HG02763 (cell line): Measurements from ENCODE around the gene PLEKHA1.
A peak's percentile ranks its signal among the peaks of the same experiment; 100 is the strongest.

ENCODE experiments used
- ATAC-seq: cut with Tn5 transposase; IDR thresholded peaks from one replicate; pipeline ENCODE4 v1.9.1; 2021; ENCODE audit warnings: mild to moderate bottlenecking, moderate library complexity; ENCODE audit not compliant: unreplicated experiment

Gene PLEKHA1

DNA sequence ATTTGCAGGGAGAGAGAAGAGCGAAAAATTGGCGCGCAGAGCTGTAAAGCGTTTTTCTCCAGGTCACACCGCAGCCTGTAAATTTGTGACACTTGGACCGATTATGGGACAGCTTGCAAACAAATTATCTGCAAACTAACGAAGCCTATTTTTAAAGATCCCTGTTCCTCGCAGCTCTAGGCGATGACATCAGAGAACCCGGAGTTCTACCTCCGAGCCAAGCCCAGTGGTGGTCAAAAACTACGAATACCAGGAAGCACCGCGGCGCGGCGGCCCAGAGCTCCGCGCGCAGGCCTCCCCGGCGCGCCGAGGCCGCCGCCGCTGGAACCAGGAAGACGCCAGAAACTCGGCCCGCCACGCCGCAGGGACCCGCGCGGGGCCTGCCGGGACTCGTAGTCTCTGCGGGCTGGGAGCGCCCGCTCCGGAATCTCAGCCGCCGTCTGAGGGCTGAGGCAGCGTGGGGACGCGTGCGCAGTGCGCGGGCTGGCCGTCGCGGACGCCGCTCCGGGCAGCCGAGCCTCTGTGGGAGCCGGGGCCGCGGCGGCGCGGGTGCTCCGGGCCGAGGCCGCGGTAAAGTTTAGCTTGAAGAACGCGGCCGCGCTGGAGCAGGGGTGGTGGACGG, at the start of gene PLEKHA1:
Gene PLEKHA1 (plus strand): TSS at position 472 of the 622 bp plus-strand sequence. CDS start 18,493 bp downstream, outside the sequence.
- peak; percentile 86 for ATAC-seq

DNA sequence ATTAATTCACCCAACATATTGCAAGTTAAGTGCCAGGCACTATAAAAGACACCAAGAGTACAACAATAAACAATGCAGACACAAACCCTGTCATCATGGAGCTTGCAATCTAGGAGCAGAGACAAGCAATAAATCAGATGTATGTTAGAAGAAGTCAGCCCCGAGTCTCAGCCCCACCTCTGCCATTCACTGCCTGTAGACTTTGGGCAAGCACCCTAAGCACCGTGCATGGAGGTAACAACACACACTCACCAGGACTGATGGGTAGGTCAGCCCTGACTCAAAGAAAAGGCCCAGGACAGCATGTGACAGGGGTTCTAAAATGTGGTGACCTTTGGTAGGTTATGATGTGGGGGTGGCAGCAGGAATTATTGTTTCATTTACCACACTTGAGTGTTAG, 49.3 kb upstream of the PLEKHA1 start:
- no peak for ATAC-seq

GRCh38 chr10:122326385-122326784, 48.1 kb upstream of the PLEKHA1 start:
- ATAC-seq, result no peak

GRCh38 chr10:122326806-122327205, 47.7 kb upstream of the PLEKHA1 start:
- ATAC-seq, result no peak

- no peak for ATAC-seq
These were observed 47.0 kb upstream of the PLEKHA1 start for GRCh38 chr10:122327237-122328206.

DNA sequence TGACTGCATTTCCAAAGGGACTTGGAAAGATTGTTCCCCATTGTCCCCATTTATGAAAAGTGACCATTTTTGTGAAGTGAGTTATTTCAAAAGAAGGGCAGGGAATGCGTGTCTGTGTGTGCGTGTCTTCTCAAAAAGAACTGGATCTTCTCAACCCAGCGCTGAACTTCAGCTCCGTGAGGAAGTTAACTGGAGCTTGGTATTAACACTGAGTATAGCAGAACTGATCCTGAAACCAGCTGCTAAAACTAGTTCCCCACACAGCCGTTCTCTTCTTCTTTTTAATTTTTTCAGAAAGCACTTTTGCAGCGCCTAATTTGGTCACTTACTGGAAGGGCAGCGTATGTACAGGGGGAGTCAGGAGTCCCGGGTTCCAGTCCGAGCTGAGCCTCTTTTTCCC, 45.8 kb upstream of the PLEKHA1 start:
- no peak for ATAC-seq

DNA sequence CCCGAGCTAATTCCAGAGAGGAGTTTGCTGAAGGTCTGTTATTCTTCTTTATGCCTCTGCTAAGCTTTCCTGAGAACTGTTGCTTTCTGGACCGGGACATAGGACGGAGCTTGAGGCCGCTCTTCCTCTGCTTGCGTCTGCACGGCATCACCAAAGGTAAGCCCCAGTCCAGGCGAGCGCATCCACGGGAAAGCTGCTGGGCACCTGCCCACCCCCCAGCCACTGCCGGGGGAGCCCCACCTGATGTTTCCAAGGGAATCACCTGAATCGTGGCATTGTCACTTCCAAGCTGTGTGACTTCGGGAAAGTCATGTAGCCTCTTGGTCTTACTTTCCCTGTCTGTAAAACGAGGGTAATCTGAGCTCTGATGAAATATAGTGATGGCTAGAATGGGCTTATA, 45.1 kb upstream of the PLEKHA1 start:
- ATAC-seq, result no peak

- no peak for ATAC-seq
These were observed 43.4 kb upstream of the PLEKHA1 start for GRCh38 chr10:122331100-122331499.

GRCh38 chr10:122331615-122332446, 42.7 kb upstream of the PLEKHA1 start:
- ATAC-seq, result no peak

DNA sequence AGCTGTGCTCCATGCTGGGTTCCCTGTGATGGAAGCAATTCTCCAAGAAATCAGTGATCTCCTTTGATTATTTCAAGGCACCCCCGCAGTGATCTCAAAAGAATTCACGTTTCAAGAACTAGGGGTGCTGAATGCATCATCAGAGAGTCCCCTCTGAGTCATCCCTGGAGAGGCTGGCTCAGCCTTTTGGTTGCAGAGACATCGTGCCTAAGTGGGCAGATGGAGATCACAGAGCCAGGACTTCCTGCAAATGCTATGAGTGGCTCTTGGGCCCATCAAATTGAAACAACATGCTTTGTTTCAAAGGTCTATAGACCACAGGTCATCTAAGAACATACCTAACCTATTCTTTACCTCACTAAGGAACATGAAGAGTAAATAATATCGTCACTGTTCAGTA, 41.5 kb upstream of the PLEKHA1 start:
- no peak for ATAC-seq

DNA sequence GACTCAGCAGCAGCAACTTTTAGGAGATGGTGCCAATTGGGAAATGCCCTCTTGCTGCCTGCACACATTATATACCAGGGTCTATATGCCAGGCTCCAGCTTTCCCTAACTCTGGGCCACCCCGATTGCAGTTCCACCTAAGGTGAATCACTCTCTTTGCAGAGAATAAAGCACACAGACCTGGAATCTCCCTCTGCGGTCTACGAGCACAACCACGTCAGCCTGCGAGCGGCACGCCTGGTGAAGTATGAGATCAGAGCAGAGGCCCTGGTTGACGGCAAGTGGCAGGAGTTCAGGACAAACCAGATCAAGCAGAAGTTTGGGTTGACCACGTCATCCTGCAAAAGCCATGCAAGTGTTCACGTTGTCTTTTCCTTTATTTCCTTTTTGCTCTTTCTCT, 38.2 kb upstream of the PLEKHA1 start:
- no peak for ATAC-seq

GRCh38 chr10:122336961-122337360, 37.5 kb upstream of the PLEKHA1 start:
- no peak for ATAC-seq

GRCh38 chr10:122338609-122339441, 35.7 kb upstream of the PLEKHA1 start:
- ATAC-seq, result no peak

DNA sequence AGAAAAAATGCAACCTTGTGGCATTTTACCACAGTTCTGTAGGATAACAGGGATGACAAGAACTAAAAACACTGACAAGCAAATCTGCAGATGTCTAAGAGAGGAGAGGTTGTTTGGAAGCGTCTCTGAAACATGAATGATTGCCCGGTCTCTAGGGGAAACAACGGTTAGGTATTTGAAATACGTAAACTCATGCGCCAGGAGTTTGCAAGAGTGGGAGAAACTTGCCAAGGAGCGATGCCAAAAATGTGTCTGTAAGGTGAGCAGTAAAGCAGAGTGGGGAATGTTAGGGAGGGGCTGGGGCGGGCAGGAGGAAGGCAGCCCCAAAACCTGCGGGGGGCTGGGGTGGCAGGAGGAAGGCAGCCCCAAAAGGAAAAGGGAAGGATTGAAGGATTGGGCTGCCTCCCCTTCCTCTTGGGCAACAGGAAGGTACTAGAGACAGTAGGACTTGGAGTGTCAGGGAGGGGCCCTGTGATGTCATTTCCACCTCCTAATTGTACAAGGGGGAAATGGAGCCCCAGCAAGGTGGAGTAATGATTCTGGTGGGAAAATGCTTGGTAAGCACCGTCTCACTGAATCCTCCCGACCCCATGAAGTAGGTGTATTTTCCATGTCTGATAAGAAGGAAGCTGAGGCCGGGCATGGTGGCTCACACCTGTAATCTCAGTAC, 33.2 kb upstream of the PLEKHA1 start:
- no peak for ATAC-seq

DNA sequence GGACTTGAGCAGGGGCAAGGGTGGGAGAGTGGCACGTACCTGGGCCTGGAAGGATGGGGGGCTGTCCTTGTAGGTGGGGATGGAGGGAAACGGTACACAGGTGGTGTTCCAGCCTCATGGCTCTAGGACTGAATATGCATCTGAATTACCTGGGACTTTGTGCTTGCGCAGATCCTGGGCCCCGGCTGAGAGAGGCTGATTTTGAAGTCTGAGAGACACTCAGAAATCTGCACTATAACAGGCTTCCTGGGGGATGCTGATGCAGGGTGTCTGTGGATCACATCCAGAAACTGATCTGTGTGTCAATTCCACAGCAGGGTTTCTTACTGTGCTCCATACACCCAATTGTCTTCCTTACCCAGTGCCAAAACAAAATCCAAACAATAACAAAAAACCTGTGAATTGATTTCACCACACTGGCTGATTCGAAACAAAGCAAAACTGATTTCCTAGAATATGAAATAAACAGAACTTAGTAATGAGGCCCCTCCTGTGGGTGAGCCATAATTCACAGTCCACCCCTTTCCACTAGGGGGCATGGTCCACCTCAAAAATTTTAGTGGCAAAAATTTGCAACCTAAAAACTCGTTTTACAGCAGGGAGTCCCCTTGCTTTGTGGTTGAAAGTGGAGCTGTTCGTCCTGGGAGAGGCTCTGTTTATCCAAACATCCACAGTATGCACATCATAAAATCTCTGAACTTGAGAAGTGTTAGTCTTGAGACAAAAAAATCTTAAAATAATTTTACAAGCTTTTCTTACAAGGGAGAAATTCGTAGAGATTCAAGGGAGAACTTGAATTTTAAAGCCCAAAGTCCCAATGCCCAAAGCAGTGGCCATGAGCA, 32.0 kb upstream of the PLEKHA1 start:
- no peak for ATAC-seq

DNA sequence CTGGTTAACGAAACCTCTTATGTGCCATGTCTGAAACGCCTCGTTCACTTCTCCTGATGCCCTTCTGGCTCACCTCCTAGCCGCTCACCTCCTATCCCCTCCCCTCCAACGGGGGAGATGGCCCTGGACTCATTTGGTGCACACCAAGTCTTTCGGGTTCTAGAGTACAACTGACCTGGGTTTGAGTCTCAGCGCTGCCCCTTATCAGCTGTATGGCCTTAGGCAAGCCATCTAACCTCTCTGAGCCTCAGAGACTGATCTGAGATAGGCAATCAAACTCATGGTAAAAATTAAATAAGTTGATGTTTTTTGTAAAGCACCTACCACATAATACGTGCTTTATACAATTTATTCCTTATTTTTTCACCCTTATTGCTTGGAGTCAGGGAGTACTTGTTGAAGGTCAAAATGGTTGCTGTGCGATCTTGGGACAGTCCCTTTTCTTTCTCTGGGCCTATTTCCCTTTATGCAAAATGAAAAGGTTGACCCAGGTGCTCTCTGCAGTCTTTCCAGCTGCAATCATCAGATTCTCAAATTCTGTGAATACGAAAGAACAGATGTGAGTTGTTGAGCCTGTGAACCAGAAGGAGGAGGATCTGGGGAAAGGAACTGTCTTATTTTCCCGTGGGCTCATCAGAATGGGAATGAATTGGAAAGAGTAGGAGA, 31.2 kb upstream of the PLEKHA1 start:
- ATAC-seq, result no peak

DNA sequence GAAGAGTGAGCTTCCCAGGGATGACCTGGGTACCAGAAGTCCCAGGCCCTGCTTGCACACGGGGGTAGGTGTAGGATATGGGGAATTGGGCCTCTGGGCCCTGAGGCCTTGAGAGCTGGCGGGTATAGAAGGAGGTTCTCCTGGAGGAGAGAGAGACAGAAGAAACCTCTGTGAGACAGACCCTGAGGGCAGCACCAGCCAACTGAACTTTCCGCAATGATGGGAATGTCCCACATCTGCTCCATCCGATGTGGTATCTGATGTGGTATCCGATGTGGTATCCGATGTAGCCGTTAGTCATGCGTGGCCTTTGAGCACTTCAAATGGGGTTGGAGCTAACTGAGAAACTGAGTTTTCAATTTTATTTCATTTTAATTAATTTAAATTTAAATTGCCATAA, 30.6 kb upstream of the PLEKHA1 start:
- no peak for ATAC-seq

DNA sequence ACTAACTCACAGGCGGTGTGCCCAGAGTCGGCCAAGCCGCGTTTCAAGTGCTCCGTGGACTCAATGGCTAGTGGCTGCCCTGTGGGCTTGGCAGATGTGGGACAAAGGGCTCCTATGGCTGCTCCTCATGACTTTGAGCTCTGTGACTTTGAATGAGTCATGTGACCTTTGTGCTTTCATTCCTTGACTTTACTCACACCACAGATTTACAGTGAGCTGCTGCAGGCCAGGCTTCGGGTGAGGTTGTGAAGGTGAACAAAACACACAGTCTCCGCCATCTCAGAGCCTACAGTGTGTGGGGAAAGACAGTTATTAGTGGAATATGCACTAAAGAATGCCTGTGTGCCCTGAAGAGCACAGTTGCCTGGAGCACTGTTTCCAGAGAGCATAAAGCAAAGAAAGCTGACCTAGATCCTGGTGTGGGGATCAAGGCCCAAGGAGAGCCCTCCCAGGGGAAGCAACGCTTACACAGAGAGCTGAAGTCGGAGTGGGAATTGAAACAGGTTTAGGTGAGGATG, 29.7 kb upstream of the PLEKHA1 start:
- ATAC-seq, result no peak
